H1 (cell line): Measurements from ENCODE around the gene TBC1D2. TPM values are rescaled to one million over a fixed set of nuclear protein-coding genes. Genes with fewer than 3 reads are reported as not detected.

Experiments used
- CTCF ChIA-PET: fragments of 300-600 bp; sonication (Branson Sonifier 250); formaldehyde crosslinking; loops from one replicate; lab custom pipeline; 2021; ENCODE audit not compliant: partially characterized antibody; lab: Charles Lee
- POLR2A ChIA-PET: fragments of 300-600 bp; sonication (Branson Sonifier 250); formaldehyde crosslinking; loops from one replicate; lab custom pipeline; 2021; ENCODE audit warnings: inconsistent platforms; ENCODE audit not compliant: partially characterized antibody; lab: Charles Lee
- DNase-seq, 2 experiments: peaks; one replicate each; pipeline versions ENCODE4 v3.0.0 to v3.0.0-alpha.2; 2010 to 2022; ENCODE audit warnings: low spot score in 2 of 2, low read depth in 1 of 2, mixed read lengths in 1 of 2
- FAIRE-seq: peaks from 2 replicates; lab custom pipeline; 2011; peaks lifted over from hg19 to GRCh38; lab: Jason Lieb, UNC
- H2AFZ ChIP-seq: 2 replicates; pipeline ENCODE4 v1.8.1; 2012; ENCODE audit warnings: low read length, inconsistent platforms
- H2AK5ac ChIP-seq: 2 replicates; pipeline ENCODE4 v1.6.1; 2013; ENCODE audit warnings: low read depth, low read length
- H2BK120ac ChIP-seq: replicated peaks from 2 replicates; pipeline ENCODE3; 2013; ENCODE audit warnings: low read depth, low read length, inconsistent platforms
- H2BK12ac ChIP-seq: 2 replicates; pipeline ENCODE4 v1.6.1; 2013; ENCODE audit warnings: low read depth, low read length
- H2BK15ac ChIP-seq: 2 replicates; pipeline ENCODE4 v1.6.1; 2013; ENCODE audit warnings: low read length
- H2BK20ac ChIP-seq: 2 replicates; pipeline ENCODE4 v1.6.1; 2013; ENCODE audit warnings: low read length
- H2BK5ac ChIP-seq: 2 replicates; pipeline ENCODE4 v1.6.1; 2013; ENCODE audit warnings: low read depth, low read length
- H3K14ac ChIP-seq: 2 replicates; pipeline ENCODE4 v1.6.1; 2013; ENCODE audit warnings: inconsistent platforms; ENCODE audit not compliant: insufficient read length
- H3K18ac ChIP-seq: 2 replicates; pipeline ENCODE4 v1.6.1; 2013; ENCODE audit warnings: low read length; ENCODE audit errors: extremely low read depth
- H3K23ac ChIP-seq: 2 replicates; pipeline ENCODE4 v1.6.1; 2013; ENCODE audit warnings: inconsistent platforms; ENCODE audit not compliant: insufficient read length
- H3K23me2 ChIP-seq: 2 replicates; pipeline ENCODE4 v1.6.1; 2013; ENCODE audit warnings: low read depth, low read length
- H3K27ac ChIP-seq: 2 replicates; pipeline ENCODE4 v1.6.1; 2011; ENCODE audit warnings: low read depth, low read length, inconsistent platforms
- H3K27me3 ChIP-seq, 4 experiments: replicated peaks in 1 of 4; 1 replicate in 1 of 4; 2 replicates in 3 of 4; pipeline versions ENCODE4 v1.6.1 to v1.8.1; 2011 to 2013; ENCODE audit warnings: low read length in 3 of 4, mild to moderate bottlenecking in 3 of 4, inconsistent platforms in 2 of 4, mixed read lengths in 2 of 4, moderate library complexity in 1 of 4; ENCODE audit not compliant: control insufficient read depth in 3 of 4, insufficient read depth in 3 of 4; ENCODE audit errors: extremely low read depth in 1 of 4
- H3K36me3 ChIP-seq, 4 experiments: 2 replicates each; pipeline versions ENCODE4 v1.6.1 to v1.8.1; 2011 to 2013; ENCODE audit warnings: mild to moderate bottlenecking in 4 of 4, low read length in 3 of 4, moderate library complexity in 2 of 4, control low read depth in 1 of 4, inconsistent platforms in 1 of 4; ENCODE audit not compliant: insufficient read depth in 4 of 4, control insufficient read depth in 2 of 4
- H3K4ac ChIP-seq: replicated peaks from 2 replicates; pipeline ENCODE3; 2013; ENCODE audit warnings: low read length, low read depth, mixed read lengths, inconsistent platforms; ENCODE audit not compliant: insufficient read length
- H3K4me1 ChIP-seq, 4 experiments: replicated peaks in 1 of 4; 1 replicate in 1 of 4; 2 replicates in 3 of 4; pipeline versions ENCODE4 v1.6.1 to v1.8.1; 2011 to 2013; ENCODE audit warnings: low read length in 3 of 4, inconsistent platforms in 2 of 4, mixed read lengths in 1 of 4; ENCODE audit not compliant: insufficient read depth in 4 of 4, control insufficient read depth in 3 of 4
- H3K4me2 ChIP-seq, 2 experiments: 2 replicates each; pipeline versions ENCODE4 v1.6.1 to v1.8.1; 2011 to 2013; ENCODE audit warnings: low read depth in 2 of 2, low read length in 2 of 2, control low read depth in 1 of 2, inconsistent platforms in 1 of 2, mild to moderate bottlenecking in 1 of 2; ENCODE audit not compliant: insufficient read depth in 1 of 2
- H3K4me3 ChIP-seq, 4 experiments: fragments of 200-600, 300-600 bp in 1 of 4; sonication (generic), shearing (Covaris generic), sonication (Bioruptor Twin) in 1 of 4; 2 replicates each; pipeline versions ENCODE4 v1.5.1 to v1.8.1; 2011 to 2016; ENCODE audit warnings: low read length in 4 of 4, low read depth in 3 of 4, control low read depth in 2 of 4, inconsistent platforms in 2 of 4, mild to moderate bottlenecking in 2 of 4, mixed read lengths in 1 of 4, moderate library complexity in 1 of 4; ENCODE audit not compliant: insufficient read depth in 2 of 4; ENCODE audit errors: extremely low read depth in 1 of 4
- H3K56ac ChIP-seq: replicated peaks from 2 replicates; pipeline ENCODE3; 2013; ENCODE audit warnings: low read depth, mild to moderate bottlenecking, mixed read lengths, low read length, inconsistent platforms; ENCODE audit not compliant: insufficient read length
- H3K79me1 ChIP-seq: 2 replicates; pipeline ENCODE4 v1.6.1; 2013; ENCODE audit warnings: low read depth, low read length, control low read depth
- H3K79me2 ChIP-seq, 2 experiments: 2 replicates each; pipeline versions ENCODE4 v1.6.1 to v1.8.1; 2012 to 2013; ENCODE audit warnings: low read length in 2 of 2, mild to moderate bottlenecking in 2 of 2, inconsistent platforms in 1 of 2; ENCODE audit not compliant: insufficient read depth in 2 of 2, control insufficient read depth in 1 of 2
- H3K9ac ChIP-seq, 4 experiments: replicated peaks in 1 of 4; 1 replicate in 1 of 4; 2 replicates in 3 of 4; pipeline versions ENCODE4 v1.6.1 to v1.8.1; 2011 to 2013; ENCODE audit warnings: low read depth in 3 of 4, low read length in 3 of 4, control low read depth in 2 of 4, mild to moderate bottlenecking in 2 of 4, moderate library complexity in 2 of 4, inconsistent platforms in 1 of 4; ENCODE audit errors: extremely low read depth in 1 of 4
- H3K9me3 ChIP-seq, 2 experiments: 2 replicates each; pipeline versions ENCODE4 v1.6.1 to v1.8.1; 2012 to 2013; ENCODE audit warnings: mild to moderate bottlenecking in 2 of 2, moderate library complexity in 2 of 2, control low read depth in 1 of 2, inconsistent platforms in 1 of 2, low read depth in 1 of 2, low read length in 1 of 2, mixed read lengths in 1 of 2; ENCODE audit not compliant: insufficient read depth in 2 of 2
- H4K20me1 ChIP-seq, 2 experiments: replicated peaks in 1 of 2; 2 replicates each; pipeline versions ENCODE3 to v1.8.1; 2011 to 2013; ENCODE audit warnings: inconsistent platforms in 2 of 2, low read length in 2 of 2, mild to moderate bottlenecking in 1 of 2; ENCODE audit not compliant: insufficient read depth in 2 of 2, control insufficient read depth in 1 of 2
- H4K5ac ChIP-seq: 2 replicates; pipeline ENCODE4 v1.6.1; 2013; ENCODE audit warnings: low read length, low read depth, mixed read lengths, inconsistent platforms; ENCODE audit not compliant: insufficient read length
- H4K8ac ChIP-seq: 2 replicates; pipeline ENCODE4 v1.8.0; 2013; ENCODE audit warnings: mild to moderate bottlenecking, moderate library complexity, low read length, inconsistent platforms; ENCODE audit not compliant: insufficient read depth; ENCODE audit errors: extremely low read depth
- H4K91ac ChIP-seq: replicated peaks from 2 replicates; pipeline ENCODE3; 2013; ENCODE audit warnings: low read length, mixed read lengths, inconsistent platforms; ENCODE audit not compliant: insufficient read length
- CBX5 ChIP-seq: fragments of 300-800, 300-1000 bp; sonication (generic); IDR thresholded peaks from 2 replicates; pipeline ENCODE4 v1.7.1; 2016; ENCODE audit warnings: antibody characterized with exemption, low read length, low read depth
- CTBP2 ChIP-seq: IDR thresholded peaks from 2 replicates; pipeline ENCODE4 v1.7.0; 2011; ENCODE audit warnings: borderline replicate concordance, mild to moderate bottlenecking, moderate library complexity, mixed read lengths, low read length; ENCODE audit not compliant: insufficient read depth, insufficient read length
- EGR1 ChIP-seq: IDR thresholded peaks from 2 replicates; pipeline ENCODE4 v1.6.1; 2011; ENCODE audit warnings: low read depth, low read length, borderline replicate concordance
- EZH2 ChIP-seq: fragments of 200-600 bp; sonication (generic); IDR thresholded peaks from 2 replicates; pipeline ENCODE4 v1.7.1; 2012; ENCODE audit warnings: low read depth, mild to moderate bottlenecking, moderate library complexity, low read length, inconsistent platforms; ENCODE audit not compliant: severe bottlenecking
- NANOG ChIP-seq: IDR thresholded peaks from 2 replicates; pipeline ENCODE4 v1.6.1; 2011; ENCODE audit warnings: low read length, low read depth, mild to moderate bottlenecking, inconsistent platforms; ENCODE audit not compliant: insufficient read depth, poor library complexity, severe bottlenecking
- RFX5 ChIP-seq: IDR thresholded peaks from 2 replicates; pipeline ENCODE4 v1.6.1; 2011; ENCODE audit warnings: low read depth, low read length, improper control_type of control experiment, borderline replicate concordance
- RNF2 ChIP-seq: fragments of 200-900, 300-1000 bp; sonication (generic); IDR thresholded peaks from 2 replicates; pipeline ENCODE4 v1.7.1; 2016; ENCODE audit warnings: borderline replicate concordance, low read depth, mild to moderate bottlenecking, antibody characterized with exemption, low read length; ENCODE audit not compliant: poor library complexity, severe bottlenecking; ENCODE audit errors: missing control alignments
- WGBS, 2 experiments: shearing (Covaris generic) in 1 of 2; methylation state at CpG; one replicate each; pipeline versions ENCODE4 v1.1.6 to v1.1.7; 2013 to 2015; ENCODE audit warnings: low lambda C conversion rate in 2 of 2, mixed read lengths in 2 of 2, inconsistent platforms in 1 of 2, low coverage in 1 of 2, missing lambda C conversion rate in 1 of 2; ENCODE audit not compliant: insufficient replicate concordance in 2 of 2, insufficient coverage in 1 of 2, insufficient read length in 1 of 2; ENCODE audit errors: extremely low coverage in 1 of 2, missing lambda C conversion rate in 1 of 2; 5-methylcytosine and 5-hydroxymethylcytosine counted together
- polyA plus RNA-seq, 7 experiments: library from polyadenylated mRNA; depleted of rRNA in 3 of 7; stranded (reverse) in 5 of 7; unstranded in 2 of 7; fragments of >200 nt in 5 of 7; fragments of 200-250 nt in 2 of 7; gene quantifications; 1 replicate in 5 of 7; 2 replicates in 1 of 7; 4 replicates in 1 of 7; pipeline versions ENCODE4 v1.2.1 to v1.2.3, GENCODE V29; 2011 to 2013; ENCODE audit warnings: missing spikeins in 2 of 7, mixed read lengths in 2 of 7
- total RNA-seq: library from RNA; stranded (reverse); fragmentation: NEBNext Ultra II Directional; extraction: Animal tissue kit (Norgen Biotek cat#: 25700); gene quantifications from 2 replicates; pipeline ENCODE4 v1.2.1, GENCODE V29; 2021

The TBC1D2 gene
- total and polyA plus RNA-seq, 2 of the 8 experiments (the other 6 are each of a cell fraction or from before 2014, with no cell fraction given): 7.4 TPM

DNA sequence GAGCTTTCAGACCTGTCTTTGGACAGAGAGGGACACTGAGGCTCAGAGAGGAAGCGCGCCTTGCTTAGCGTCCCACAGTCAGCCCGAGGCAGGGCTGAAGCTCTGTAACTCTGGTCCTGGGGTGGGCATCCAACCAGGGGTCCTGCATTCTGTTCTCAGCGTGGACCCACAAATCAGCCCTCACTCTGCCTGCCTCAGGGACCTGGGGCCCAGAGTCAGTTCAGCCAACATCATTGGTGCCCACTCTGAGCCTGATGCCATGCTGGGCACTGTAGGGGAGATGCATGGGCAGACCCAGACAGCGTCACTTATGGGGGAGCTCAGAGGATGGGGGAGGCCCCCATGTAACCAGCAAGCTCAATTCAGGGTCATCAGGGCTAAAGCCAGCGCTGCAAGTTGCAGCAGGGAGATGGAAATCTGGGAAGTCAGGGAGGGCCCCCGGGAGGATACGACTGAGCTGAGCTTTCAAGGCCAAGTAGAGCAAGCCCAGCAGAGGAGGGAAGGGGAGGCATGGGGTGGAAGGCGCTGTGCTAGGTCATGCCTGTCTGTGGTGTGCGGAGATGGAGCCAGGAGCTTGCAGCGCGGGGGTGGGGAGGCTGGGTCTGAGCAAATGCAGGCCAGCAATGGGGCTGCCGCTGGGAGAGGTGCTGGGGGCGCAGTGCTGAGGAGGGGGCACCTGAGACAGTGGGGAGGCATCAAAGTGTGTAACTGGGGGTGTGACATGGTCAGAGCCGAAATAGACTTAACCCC lies 84.1 kb downstream of the TBC1D2 start:
- no peak overlapping the region for H3K56ac ChIP-seq
- H2BK120ac ChIP-seq: no peak overlapping the region
- H2AK5ac ChIP-seq: peak overlapping the region; percentile 7; the same call in 1 of the 2 replicates
- no peak for DNase-seq
- no peak overlapping the region for H3K4me3 ChIP-seq
- H2AFZ ChIP-seq: no peak overlapping the region
- 83% methylated on average over 16 of the region's 16 CpGs; no CpG with 5 or more reads in 1 of the 2 experiments for WGBS, 2 experiments
- H4K91ac ChIP-seq: peak overlapping the region; percentile 31
- H3K23ac ChIP-seq: no peak overlapping the region
- H3K79me1 ChIP-seq: peaks cover 7% of the 10 kb centered on the region; the same call in 1 of the 2 replicates
- H3K27me3 ChIP-seq: no peaks in the 10 kb centered on the region
- H3K9ac ChIP-seq: no peak overlapping the region
- no peak overlapping the region for H4K5ac ChIP-seq
- peak overlapping the region; percentile 92; the same call in 1 of the 2 replicates for H2BK15ac ChIP-seq
- H4K8ac ChIP-seq: peak overlapping the region; percentile 72
- no peak overlapping the region for H2BK20ac ChIP-seq
- ChIA-PET POLR2A (interaction anchor here (0.8 to 1.3 kb wide), 5 partner anchors 11 to 42 kb away, joined by 3 to 4 read pairs (median 3); no protein-coding TSS in a partner anchor), CTCF (interaction anchor here (1.0 to 3.2 kb wide), 12 partner anchors 9 to 471 kb away, joined by 3 to 12 read pairs (median 4); partner anchors contain the start of gene CORO2A)
- H3K23me2 ChIP-seq: no peaks in the 10 kb centered on the region
- H3K4me1 ChIP-seq: peaks cover 10 to 29% (median 22%) of the 10 kb centered on the region in 4 experiments
- H3K4ac ChIP-seq: peak overlapping the region; percentile 27
- peak overlapping the region; percentile 38; the same call in 1 of the 2 replicates for H3K18ac ChIP-seq
- FAIRE-seq: no peak
- no peaks in the 10 kb centered on the region for H3K36me3 ChIP-seq
- no peaks in the 10 kb centered on the region for H3K9me3 ChIP-seq
- peaks cover 0 to 2% of the 10 kb centered on the region in 2 experiments; a peak in 1 of 4 replicates for H3K79me2 ChIP-seq
- no peak overlapping the region; the same call in 1 of the 2 replicates for H3K27ac ChIP-seq
- H3K14ac ChIP-seq: no peak overlapping the region
- H3K4me2 ChIP-seq: no peak overlapping the region
- H2BK5ac ChIP-seq: peak overlapping the region; percentile 1; the same call in 1 of the 2 replicates
- H2BK12ac ChIP-seq: peak overlapping the region; percentile 27; the same call in 1 of the 2 replicates
- H4K20me1 ChIP-seq: peaks cover 2 to 5% of the 10 kb centered on the region in 2 experiments
- no peak for TF ChIP-seq EZH2
- TF ChIP-seq CTBP2: no peak
- no peak for TF ChIP-seq RNF2
- no peak for TF ChIP-seq EGR1
- TF ChIP-seq CBX5: no peak
- TF ChIP-seq NANOG: no peak
- TF ChIP-seq RFX5: no peak
